ENCODE results near the gene TESPA1. TPM values are rescaled to one million over a fixed set of nuclear protein-coding genes. Genes with fewer than 3 reads are reported as not detected.

Gene TESPA1
- total RNA-seq, 1 experiment from 2014 or later, result not detected

GRCh38 chr12:54917001-54917488, 67.5 kb downstream of the TESPA1 start:
- Histone ChIP-seq H3K9ac (ENCODE audit: low read length) (no peak overlapping the region), H3K9me3 (ENCODE audit: low read length) (no peaks in the 10 kb centered on the region), H3K4me1 (ENCODE audit: insufficient read depth, low read length) (no peaks in the 10 kb centered on the region), H3F3A (ENCODE audit: low read length, unreplicated experiment) (no peaks in the 10 kb centered on the region), H4K20me1 (ENCODE audit: low read length) (no peaks in the 10 kb centered on the region), H3K27me3 (ENCODE audit: low read length) (no peaks in the 10 kb centered on the region), H2AFZ (ENCODE audit: low read length) (no peak overlapping the region), H3K27ac (ENCODE audit: low read length) (no peak overlapping the region), H3K79me2 (ENCODE audit: low read length) (no peaks in the 10 kb centered on the region), H3K4me3 (ENCODE audit: low read length) (no peak overlapping the region), H3K4me2 (ENCODE audit: low read length) (no peak overlapping the region), H3K36me3 (ENCODE audit: low read depth, low read length) (no peaks in the 10 kb centered on the region), H3K9me2 (replicated peaks; ENCODE audit: low read length) (no peaks in the 10 kb centered on the region)
- intact Hi-C loops (cut with micrococcal nuclease), result no loop called here
- no TSS peak for BruUV-seq (replicated peaks)
- TF ChIP-seq EZH2 (IDR thresholded peaks at IDR 0.05; ENCODE audit: low read length, unreplicated experiment) (no peak), EZH2phosphoT487 (IDR thresholded peaks at IDR 0.05; ENCODE audit: borderline replicate concordance, low read length) (no peak), CTCF (conservative IDR thresholded peaks at IDR 0.05; ENCODE audit: low read depth, low read length) (no peak)
- ChIA-PET CTCF (no interaction called here), POLR2A (ENCODE audit: unreplicated experiment) (no interaction called here)
- ATAC-seq, result no peak
- no peak for DNase-seq

Other genes with a start within 250 kb of the TESPA1 start
- gene MUCL1, start 130.2 kb downstream of the TESPA1 start, total RNA-seq (2014; rRNA removed), result not detected in 2 replicates
- not detected in 2 replicates for gene NEUROD4, start 35.2 kb upstream of the TESPA1 start, total RNA-seq (2014; rRNA removed)
- gene OR9K2, start 141.6 kb upstream of the TESPA1 start, total RNA-seq (2014; rRNA removed), result not detected in 2 replicates
- gene OR10A7, start 236.3 kb upstream of the TESPA1 start, total RNA-seq (2014; rRNA removed), result not detected in 2 replicates